GM12878 (cell line): Measurements from ENCODE around the gene VEPH1. TPM values are rescaled to one million over a fixed set of nuclear protein-coding genes. Genes with fewer than 3 reads are reported as not detected.

Source experiments
- ATAC-seq: fragments of 200-7000 bp; cut with Tn5 transposase; 3 replicates; pipeline ENCODE4 v1.9.1; 2020; ENCODE audit warnings: mild to moderate bottlenecking, moderate library complexity
- BruUV-seq: library from RNA; stranded (reverse); fragments of 400-500 nt; replicated peaks from 2 replicates; lab custom pipeline; 2021; lab: Mats Ljungman, UMichigan
- CTCF ChIA-PET: fragments of 300-600 bp; sonication (Branson Sonifier 250); formaldehyde crosslinking; extraction: SDS; loops from one replicate; lab custom pipeline; 2021; ENCODE audit warnings: inconsistent platforms; lab: Yijun Ruan, JAX
- POLR2A ChIA-PET: fragments of 350-600 bp; formaldehyde crosslinking; extraction: SDS; loops from one replicate; lab custom pipeline; 2021; ENCODE audit warnings: inconsistent platforms; lab: Charles Lee
- RAD21 ChIA-PET: fragments of 300-600 bp; sonication (Branson Sonifier 250); formaldehyde crosslinking; loops from one replicate; lab custom pipeline; 2023; ENCODE audit warnings: antibody characterized with exemption; ENCODE audit not compliant: unreplicated experiment; lab: Charles Lee
- SMC1A ChIA-PET: fragments of 300-600 bp; sonication (Branson Sonifier 250); formaldehyde crosslinking; loops from one replicate; lab custom pipeline; 2023; ENCODE audit not compliant: unreplicated experiment, uncharacterized antibody; lab: Charles Lee
- DNase-seq: peaks from one replicate; pipeline ENCODE4 v3.0.0-alpha.2; 2011; ENCODE audit warnings: low read depth, low spot score
- FAIRE-seq: peaks from 3 replicates; lab custom pipeline; 2011; peaks lifted over from hg19 to GRCh38; lab: Jason Lieb, UNC
- H2AFZ ChIP-seq: 2 replicates; pipeline ENCODE4 v1.6.0; 2011; ENCODE audit warnings: low read depth, low read length, control low read depth; ENCODE audit not compliant: control insufficient read depth
- H3K27ac ChIP-seq: 2 replicates; pipeline ENCODE4 v1.5.1; 2011; ENCODE audit warnings: control low read depth; ENCODE audit not compliant: control insufficient read depth, insufficient read depth
- H3K27me3 ChIP-seq, 2 experiments: replicated peaks in 1 of 2; 2 replicates each; pipeline versions ENCODE4 v1.6.0 to v1.6.1; 2011; ENCODE audit warnings: low read length in 1 of 2; ENCODE audit not compliant: control insufficient read depth in 2 of 2, insufficient read depth in 2 of 2
- H3K36me3 ChIP-seq, 2 experiments: 2 replicates each; pipeline ENCODE4 v1.5.1; 2011; ENCODE audit warnings: low read length in 1 of 2; ENCODE audit not compliant: control insufficient read depth in 2 of 2, insufficient read depth in 2 of 2
- H3K4me1 ChIP-seq: 2 replicates; pipeline ENCODE4 v1.6.1; 2011; ENCODE audit warnings: mild to moderate bottlenecking, low read length, moderate library complexity, mixed read lengths; ENCODE audit not compliant: control insufficient read depth, insufficient read depth
- H3K4me2 ChIP-seq: 2 replicates; pipeline ENCODE4 v1.6.0; 2011; ENCODE audit warnings: control low read depth; ENCODE audit not compliant: control insufficient read depth, insufficient read depth
- H3K4me3 ChIP-seq: fragments of 200-600 bp; sonication (generic); 2 replicates; pipeline ENCODE4 v1.5.1; 2016
- H3K79me2 ChIP-seq: 2 replicates; pipeline ENCODE4 v1.6.0; 2011; ENCODE audit warnings: low read length; ENCODE audit not compliant: control insufficient read depth, insufficient read depth
- H3K9ac ChIP-seq: 2 replicates; pipeline ENCODE4 v1.8.0; 2011; ENCODE audit warnings: low read length, control low read depth, mixed read lengths; ENCODE audit not compliant: control insufficient read depth, insufficient read depth
- H3K9me3 ChIP-seq: replicated peaks from 3 replicates; pipeline ENCODE4 v1.5.1; 2011; ENCODE audit warnings: mild to moderate bottlenecking, low read length; ENCODE audit not compliant: control insufficient read depth, insufficient read depth
- H4K20me1 ChIP-seq: 2 replicates; pipeline ENCODE4 v1.6.0; 2011; ENCODE audit not compliant: control insufficient read depth, insufficient read depth
- BHLHE40 ChIP-seq, 2 experiments: fragments of 450-650 bp in 1 of 2; IDR thresholded peaks; 2 replicates each; pipeline ENCODE4 v1.6.1; 2011 to 2017; ENCODE audit warnings: low read depth in 2 of 2, borderline replicate concordance in 1 of 2, improper control_type of control experiment in 1 of 2, low read length in 1 of 2, mild to moderate bottlenecking in 1 of 2
- E2F8 ChIP-seq: fragments of 450-650 bp; IDR thresholded peaks from 2 replicates; pipeline ENCODE4 v1.6.1; 2018; ENCODE audit warnings: mild to moderate bottlenecking, low read depth, moderate library complexity; ENCODE audit not compliant: partially characterized antibody
- KLF5 ChIP-seq: fragments of 450-650 bp; IDR thresholded peaks from 2 replicates; pipeline ENCODE4 v1.6.1; 2014; ENCODE audit warnings: mild to moderate bottlenecking; ENCODE audit not compliant: partially characterized antibody
- MEF2A ChIP-seq: IDR thresholded peaks from 2 replicates; pipeline ENCODE4 v1.6.1; 2011; ENCODE audit warnings: low read depth, mild to moderate bottlenecking, low read length, moderate library complexity; ENCODE audit not compliant: insufficient read depth
- POLR2AphosphoS2 ChIP-seq: IDR thresholded peaks from 2 replicates; pipeline ENCODE4 v1.6.1; 2011; ENCODE audit warnings: low read depth, mild to moderate bottlenecking, low read length, improper control_type of control experiment, moderate library complexity
- RB1 ChIP-seq: fragments of 450-650 bp; formaldehyde crosslinking; IDR thresholded peaks from 2 replicates; pipeline ENCODE4 v1.6.1; 2017; ENCODE audit warnings: mild to moderate bottlenecking, borderline replicate concordance
- RUNX3 ChIP-seq: IDR thresholded peaks from 2 replicates; pipeline ENCODE4 v1.6.1; 2012; ENCODE audit warnings: low read length, inconsistent platforms
- USF2 ChIP-seq: IDR thresholded peaks from 2 replicates; pipeline ENCODE4 v1.6.1; 2011; ENCODE audit warnings: low read depth, low read length, improper control_type of control experiment, borderline replicate concordance
- ZBTB33 ChIP-seq: fragments of 450-650 bp; IDR thresholded peaks from 2 replicates; pipeline ENCODE4 v1.6.1; 2017; ENCODE audit warnings: mild to moderate bottlenecking
- WGBS: methylation state at CpG from one replicate; pipeline ENCODE4 v1.1.6; 2016; ENCODE audit warnings: low lambda C conversion rate; ENCODE audit not compliant: insufficient replicate concordance, insufficient coverage; ENCODE audit errors: missing lambda C conversion rate; 5-methylcytosine and 5-hydroxymethylcytosine counted together
- in situ Hi-C: fragments of 300-500 bp; cut with MboI; formaldehyde crosslinking; loops from 9 replicates; pipeline ENCODE4 v1.14.3; 2018; ENCODE audit warnings: mixed read lengths
- intact Hi-C: fragments of 100-400 bp; cut with micrococcal nuclease; formaldehyde crosslinking; loops from one replicate; pipeline ENCODE4 v1.14.2; 2022; ENCODE audit not compliant: unreplicated experiment
- polyA plus RNA-seq, 11 experiments: library from polyadenylated mRNA; depleted of rRNA in 4 of 11; unstranded in 6 of 11; stranded (reverse) in 5 of 11; fragments of >200 nt; fragmentation: Nextera tagmentation in 4 of 11; fragmentation: Illumina TruSeq in 1 of 11; extraction: Ambion mirVana in 4 of 11; extraction: Trizol in 1 of 11; gene quantifications; 1 replicate in 1 of 11; 2 replicates in 10 of 11; pipeline versions ENCODE4 v1.2.1 to v1.2.3, GENCODE V29; 2011 to 2016; ENCODE audit warnings: inconsistent platforms in 2 of 11, missing spikeins in 2 of 11, low read depth in 1 of 11
- total RNA-seq, 4 experiments: library from RNA; depleted of rRNA in 3 of 4; stranded (reverse); fragments of >200 nt in 3 of 4; fragmentation: Illumina TruSeq in 1 of 4; extraction: Trizol in 1 of 4; gene quantifications; 2 replicates each; pipeline versions ENCODE4 v1.2.1 to v1.2.3, GENCODE V29; 2013 to 2021
- TF ChIP-seq, protein P1 (sequence below): fragments of 150-350 bp; IDR thresholded peaks from 2 replicates; pipeline ENCODE4 v1.6.1; 2016; ENCODE audit warnings: low read depth, low read length

Gene VEPH1
- total and polyA plus RNA-seq, 10 of the 15 experiments (the other 5 are each of a cell fraction or from before 2014, with no cell fraction given), result 0.04 to 0.26 (median 0.17) TPM; not detected in 7

DNA sequence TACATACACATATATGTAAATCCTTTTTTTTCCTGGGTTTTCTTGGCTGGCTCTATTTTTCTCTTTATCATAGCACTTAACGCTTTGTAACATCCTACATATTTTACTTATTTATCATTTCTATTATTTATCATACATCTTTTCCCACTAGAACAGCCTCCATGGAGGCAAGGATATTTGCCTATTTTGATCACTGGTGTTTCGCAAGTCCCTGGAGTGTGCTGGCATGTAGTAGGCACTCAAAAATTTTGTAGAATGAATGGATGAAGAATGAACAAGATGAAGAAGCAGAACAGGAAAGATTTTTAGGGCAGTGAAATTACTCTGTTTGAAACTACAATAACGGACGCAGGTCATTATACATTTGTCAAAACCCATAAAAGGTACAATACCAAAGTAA, 149.6 kb downstream of the VEPH1 start:
- Histone ChIP-seq H3K27me3 (no peaks in the 10 kb centered on the region; a peak in 2 of 4 replicates), H3K79me2 (no peaks in the 10 kb centered on the region), H4K20me1 (no peaks in the 10 kb centered on the region), H3K27ac (no peak overlapping the region), H2AFZ (no peak overlapping the region), H3K4me3 (no peak overlapping the region), H3K4me1 (no peaks in the 10 kb centered on the region), H3K9ac (no peak overlapping the region), H3K9me3 (no peaks in the 10 kb centered on the region), H3K36me3 (no peaks in the 10 kb centered on the region), H3K4me2 (no peak overlapping the region)
- ChIA-PET RAD21 (no interaction called here), POLR2A (no interaction called here), SMC1A (interaction anchor here (0.6 kb wide), 1 partner anchor 219 kb away, joined by 3 read pairs; no protein-coding TSS in a partner anchor), CTCF (interaction anchor here (2.1 kb wide), 1 partner anchor 11 kb away, joined by 7 read pairs; no protein-coding TSS in a partner anchor)
- intact Hi-C loops, result loop anchor here (10.0 kb wide), 1 partner anchor 141 kb away; no protein-coding TSS in a partner anchor
- DNase-seq (no peak), ATAC-seq (no peak), FAIRE-seq (no peak)
- in situ Hi-C loops, result no loop called here
- no TSS peak for BruUV-seq
- no peak for TF ChIP-seq RB1
- no peak for TF ChIP-seq POLR2AphosphoS2
- no peak for TF ChIP-seq BHLHE40 (IDR thresholded peaks at IDR 0.05; ENCODE audit: borderline replicate concordance in 1 of 2, low read depth in 2 of 2, low read length in 1 of 2)
- no peak for TF ChIP-seq MEF2A
- TF ChIP-seq KLF5, result no peak
- TF ChIP-seq, protein P1, sequence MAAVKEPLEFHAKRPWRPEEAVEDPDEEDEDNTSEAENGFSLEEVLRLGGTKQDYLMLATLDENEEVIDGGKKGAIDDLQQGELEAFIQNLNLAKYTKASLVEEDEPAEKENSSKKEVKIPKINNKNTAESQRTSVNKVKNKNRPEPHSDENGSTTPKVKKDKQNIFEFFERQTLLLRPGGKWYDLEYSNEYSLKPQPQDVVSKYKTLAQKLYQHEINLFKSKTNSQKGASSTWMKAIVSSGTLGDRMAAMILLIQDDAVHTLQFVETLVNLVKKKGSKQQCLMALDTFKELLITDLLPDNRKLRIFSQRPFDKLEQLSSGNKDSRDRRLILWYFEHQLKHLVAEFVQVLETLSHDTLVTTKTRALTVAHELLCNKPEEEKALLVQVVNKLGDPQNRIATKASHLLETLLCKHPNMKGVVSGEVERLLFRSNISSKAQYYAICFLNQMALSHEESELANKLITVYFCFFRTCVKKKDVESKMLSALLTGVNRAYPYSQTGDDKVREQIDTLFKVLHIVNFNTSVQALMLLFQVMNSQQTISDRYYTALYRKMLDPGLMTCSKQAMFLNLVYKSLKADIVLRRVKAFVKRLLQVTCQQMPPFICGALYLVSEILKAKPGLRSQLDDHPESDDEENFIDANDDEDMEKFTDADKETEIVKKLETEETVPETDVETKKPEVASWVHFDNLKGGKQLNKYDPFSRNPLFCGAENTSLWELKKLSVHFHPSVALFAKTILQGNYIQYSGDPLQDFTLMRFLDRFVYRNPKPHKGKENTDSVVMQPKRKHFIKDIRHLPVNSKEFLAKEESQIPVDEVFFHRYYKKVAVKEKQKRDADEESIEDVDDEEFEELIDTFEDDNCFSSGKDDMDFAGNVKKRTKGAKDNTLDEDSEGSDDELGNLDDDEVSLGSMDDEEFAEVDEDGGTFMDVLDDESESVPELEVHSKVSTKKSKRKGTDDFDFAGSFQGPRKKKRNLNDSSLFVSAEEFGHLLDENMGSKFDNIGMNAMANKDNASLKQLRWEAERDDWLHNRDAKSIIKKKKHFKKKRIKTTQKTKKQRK, result no peak
- no peak for TF ChIP-seq RUNX3
- TF ChIP-seq E2F8, result no peak
- no peak for TF ChIP-seq ZBTB33
- no peak for TF ChIP-seq USF2
- 42% methylated on average over 4 of the region's 4 CpGs for WGBS
